Parathyroid adenoma (tissue), 2 donors: Measurements from ENCODE around the gene BANP.

Experiments
- H2AFZ ChIP-seq: fragments of 300-600 bp; sonication (generic); one replicate; pipeline ENCODE4 v1.7.0; 2017; ENCODE audit warnings: antibody characterized with exemption, mild to moderate bottlenecking
- H3K27ac ChIP-seq: fragments of 300-600 bp; sonication (generic); one replicate; pipeline ENCODE4 v1.7.0; 2017
- H3K27me3 ChIP-seq: fragments of 300-600 bp; sonication (generic); one replicate; pipeline ENCODE4 v1.7.0; 2017; ENCODE audit warnings: low read length; ENCODE audit not compliant: control insufficient read depth, insufficient read depth
- H3K36me3 ChIP-seq: fragments of 300-600 bp; sonication (generic); one replicate; pipeline ENCODE4 v1.7.0; 2017; ENCODE audit warnings: low read length; ENCODE audit not compliant: control insufficient read depth, insufficient read depth
- H3K4me1 ChIP-seq: fragments of 300-600 bp; sonication (generic); one replicate; pipeline ENCODE4 v1.7.0; 2017; ENCODE audit warnings: control low read depth
- H3K4me2 ChIP-seq: fragments of 300-600 bp; sonication (generic); one replicate; pipeline ENCODE4 v1.7.0; 2017; ENCODE audit warnings: low read length
- H3K4me3 ChIP-seq: fragments of 300-600 bp; sonication (generic); one replicate; pipeline ENCODE4 v1.7.0; 2017; ENCODE audit warnings: low read depth, low read length
- H3K79me2 ChIP-seq: fragments of 300-600 bp; sonication (generic); one replicate; pipeline ENCODE4 v1.7.0; 2017; ENCODE audit warnings: control low read depth
- H3K9ac ChIP-seq: fragments of 300-600 bp; sonication (generic); one replicate; pipeline ENCODE4 v1.7.0; 2017; ENCODE audit warnings: mild to moderate bottlenecking
- H3K9me3 ChIP-seq: fragments of 300-600 bp; sonication (generic); one replicate; pipeline ENCODE4 v1.7.0; 2017; ENCODE audit warnings: low read length; ENCODE audit not compliant: control insufficient read depth
- TF ChIP-seq, protein P1 (sequence below): fragments of 300-600 bp; sonication (generic); IDR thresholded peaks from one replicate; pipeline ENCODE4 v1.7.0; 2017; ENCODE audit warnings: antibody characterized with exemption, mild to moderate bottlenecking
- donor health status: primary hyperparathyroidism.

The BANP gene

DNA sequence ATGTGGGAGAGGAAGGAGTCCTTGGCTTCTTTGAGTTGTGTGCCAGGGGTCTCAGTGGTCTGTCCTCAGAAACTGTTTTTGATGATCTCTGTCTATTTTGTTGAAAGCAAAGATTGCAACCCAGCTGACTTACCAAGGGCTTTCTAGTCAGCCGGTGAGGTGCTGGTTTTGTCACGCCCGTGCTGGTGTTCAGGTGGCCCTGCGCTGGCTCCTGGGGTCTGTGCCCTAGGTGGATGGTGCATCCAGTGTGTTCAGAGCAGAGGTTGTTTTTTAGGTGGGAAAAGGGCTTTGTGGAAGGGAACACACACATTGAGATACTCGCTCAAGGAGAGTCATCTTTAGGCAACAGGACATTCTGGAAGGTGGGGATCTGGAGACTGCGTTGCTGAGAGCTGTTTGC is 51.0 kb downstream of the BANP start:
- Histone ChIP-seq H3K9me3 (no peaks in the 10 kb centered on the region), H3K4me3 (no peak overlapping the region), H3K27ac (no peak overlapping the region), H2AFZ (no peak overlapping the region), H3K4me1 (no peaks in the 10 kb centered on the region), H3K36me3 (no peaks in the 10 kb centered on the region), H3K4me2 (no peak overlapping the region), H3K79me2 (peaks cover 28% of the 10 kb centered on the region), H3K27me3 (no peaks in the 10 kb centered on the region), H3K9ac (no peak overlapping the region)
- TF ChIP-seq, protein P1, sequence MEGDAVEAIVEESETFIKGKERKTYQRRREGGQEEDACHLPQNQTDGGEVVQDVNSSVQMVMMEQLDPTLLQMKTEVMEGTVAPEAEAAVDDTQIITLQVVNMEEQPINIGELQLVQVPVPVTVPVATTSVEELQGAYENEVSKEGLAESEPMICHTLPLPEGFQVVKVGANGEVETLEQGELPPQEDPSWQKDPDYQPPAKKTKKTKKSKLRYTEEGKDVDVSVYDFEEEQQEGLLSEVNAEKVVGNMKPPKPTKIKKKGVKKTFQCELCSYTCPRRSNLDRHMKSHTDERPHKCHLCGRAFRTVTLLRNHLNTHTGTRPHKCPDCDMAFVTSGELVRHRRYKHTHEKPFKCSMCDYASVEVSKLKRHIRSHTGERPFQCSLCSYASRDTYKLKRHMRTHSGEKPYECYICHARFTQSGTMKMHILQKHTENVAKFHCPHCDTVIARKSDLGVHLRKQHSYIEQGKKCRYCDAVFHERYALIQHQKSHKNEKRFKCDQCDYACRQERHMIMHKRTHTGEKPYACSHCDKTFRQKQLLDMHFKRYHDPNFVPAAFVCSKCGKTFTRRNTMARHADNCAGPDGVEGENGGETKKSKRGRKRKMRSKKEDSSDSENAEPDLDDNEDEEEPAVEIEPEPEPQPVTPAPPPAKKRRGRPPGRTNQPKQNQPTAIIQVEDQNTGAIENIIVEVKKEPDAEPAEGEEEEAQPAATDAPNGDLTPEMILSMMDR = no peak

DNA sequence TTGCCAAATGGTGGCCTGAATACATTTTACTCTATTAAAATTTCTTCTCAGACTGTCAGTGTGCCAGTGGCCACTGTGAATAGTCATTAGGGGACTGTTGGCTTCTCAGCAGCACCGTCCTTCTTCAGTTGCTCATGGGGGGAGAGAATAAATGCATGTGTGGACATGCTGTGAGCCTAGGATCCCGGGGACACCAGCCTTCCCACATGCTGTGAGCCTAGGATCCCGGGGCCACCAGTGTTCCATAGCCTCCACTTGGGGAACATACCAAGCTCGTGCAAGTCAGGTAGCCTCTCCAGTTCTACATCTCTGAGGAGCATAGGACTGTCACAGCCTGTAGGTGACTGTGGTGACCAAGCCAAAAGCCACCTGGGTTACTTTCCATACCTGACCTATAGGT is 51.5 kb downstream of the BANP start:
- H3K36me3 ChIP-seq = no peaks in the 10 kb centered on the region

DNA sequence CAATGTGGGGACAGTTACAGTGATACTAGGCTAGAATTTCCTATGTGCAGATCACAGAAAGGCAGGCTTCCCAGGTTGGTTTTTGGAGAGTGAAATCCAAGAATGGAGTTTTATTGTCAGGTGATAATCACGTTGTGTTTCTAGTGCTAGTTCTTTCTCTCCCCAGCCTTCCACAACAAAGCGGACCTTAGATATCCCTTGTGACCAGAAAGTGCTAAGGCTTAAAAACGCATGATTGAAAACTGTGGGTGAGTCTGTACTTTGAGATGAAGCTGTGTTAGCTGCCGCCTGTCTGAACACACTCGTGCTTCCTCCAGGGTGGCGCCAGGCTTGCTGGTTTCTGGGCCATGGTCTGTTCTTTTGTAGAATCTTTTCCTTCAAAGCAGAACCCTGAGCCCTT is 52.1 kb downstream of the BANP start:
- H2AFZ ChIP-seq = no peak overlapping the region
- no peak overlapping the region for H3K4me2 ChIP-seq
- H3K79me2 ChIP-seq = peaks cover 19% of the 10 kb centered on the region
- H3K27me3 ChIP-seq = no peaks in the 10 kb centered on the region
- H3K4me1 ChIP-seq = no peaks in the 10 kb centered on the region
- TF ChIP-seq, protein P1 = no peak
- H3K9me3 ChIP-seq = no peaks in the 10 kb centered on the region
- H3K36me3 ChIP-seq = no peaks in the 10 kb centered on the region
- no peak overlapping the region for H3K27ac ChIP-seq
- no peak overlapping the region for H3K4me3 ChIP-seq
- H3K9ac ChIP-seq = no peak overlapping the region

More for the DNA sequence above, 51.5 kb downstream of the BANP start:
- Histone ChIP-seq H3K27ac (no peak overlapping the region), H3K79me2 (peaks cover 24% of the 10 kb centered on the region), H3K4me2 (no peak overlapping the region), H3K4me3 (no peak overlapping the region), H3K4me1 (no peaks in the 10 kb centered on the region), H2AFZ (no peak overlapping the region), H3K9ac (no peak overlapping the region), H3K9me3 (no peaks in the 10 kb centered on the region), H3K27me3 (no peaks in the 10 kb centered on the region)
- TF ChIP-seq, protein P1 = no peak

GRCh38 chr16:88003736-88004135 is 52.5 kb downstream of the BANP start:
- no peaks in the 10 kb centered on the region for H3K4me1 ChIP-seq
- H3K4me2 ChIP-seq = no peak overlapping the region
- no peak overlapping the region for H2AFZ ChIP-seq
- no peak overlapping the region for H3K27ac ChIP-seq
- TF ChIP-seq, protein P1 = no peak
- peaks cover 18% of the 10 kb centered on the region for H3K79me2 ChIP-seq
- no peaks in the 10 kb centered on the region for H3K27me3 ChIP-seq
- no peak overlapping the region for H3K9ac ChIP-seq
- H3K36me3 ChIP-seq = no peaks in the 10 kb centered on the region
- H3K9me3 ChIP-seq = no peaks in the 10 kb centered on the region
- no peak overlapping the region for H3K4me3 ChIP-seq

GRCh38 chr16:88004391-88004790 is 53.2 kb downstream of the BANP start:
- Histone ChIP-seq H2AFZ (no peak overlapping the region), H3K4me2 (no peak overlapping the region), H3K79me2 (peaks cover 18% of the 10 kb centered on the region), H3K36me3 (no peaks in the 10 kb centered on the region), H3K4me3 (no peak overlapping the region), H3K27me3 (no peaks in the 10 kb centered on the region), H3K9ac (no peak overlapping the region), H3K9me3 (no peaks in the 10 kb centered on the region), H3K4me1 (no peaks in the 10 kb centered on the region), H3K27ac (no peak overlapping the region)
- TF ChIP-seq, protein P1 = no peak
